HG02623 (cell line): ENCODE results near the gene KLHL14.

Experiments used
- ATAC-seq: cut with Tn5 transposase; IDR thresholded peaks from one replicate; pipeline ENCODE4 v1.9.1; 2021; ENCODE audit warnings: moderate library complexity; ENCODE audit not compliant: unreplicated experiment

Gene KLHL14

GRCh38 chr18:32724071-32724749, 48.6 kb downstream of the KLHL14 start:
- ATAC-seq: no peak

- no peak for ATAC-seq
Observed at GRCh38 chr18:32722279-32722678, 50.5 kb downstream of the KLHL14 start.

GRCh38 chr18:32717126-32717525, 55.7 kb downstream of the KLHL14 start:
- ATAC-seq: no peak

GRCh38 chr18:32714571-32715148, 58.2 kb downstream of the KLHL14 start:
- peak; percentile 99 for ATAC-seq

GRCh38 chr18:32712860-32713259, 60.0 kb downstream of the KLHL14 start:
- no peak for ATAC-seq

GRCh38 chr18:32711862-32712261, 61.0 kb downstream of the KLHL14 start:
- no peak for ATAC-seq

- no peak for ATAC-seq
Observed at GRCh38 chr18:32707586-32707985, 65.2 kb downstream of the KLHL14 start.

- no peak for ATAC-seq
Observed at GRCh38 chr18:32707147-32707546, 65.7 kb downstream of the KLHL14 start.

- no peak for ATAC-seq
Observed at GRCh38 chr18:32701313-32701712, 71.5 kb downstream of the KLHL14 start.

- no peak for ATAC-seq
Observed at GRCh38 chr18:32698153-32698552, 74.7 kb downstream of the KLHL14 start.

- no peak for ATAC-seq
Observed at GRCh38 chr18:32696376-32696775, 76.4 kb downstream of the KLHL14 start.

GRCh38 chr18:32695534-32695933, 77.3 kb downstream of the KLHL14 start:
- ATAC-seq: no peak

GRCh38 chr18:32688821-32689220, 84.0 kb downstream of the KLHL14 start:
- ATAC-seq: no peak

GRCh38 chr18:32684940-32685339, 87.9 kb downstream of the KLHL14 start:
- no peak for ATAC-seq

- no peak for ATAC-seq
Observed at GRCh38 chr18:32684096-32684495, 88.7 kb downstream of the KLHL14 start.

GRCh38 chr18:32683044-32683443, 89.8 kb downstream of the KLHL14 start:
- ATAC-seq: no peak

- ATAC-seq: no peak
Observed at GRCh38 chr18:32677578-32677977, 95.2 kb downstream of the KLHL14 start.

GRCh38 chr18:32674491-32674890, 98.3 kb downstream of the KLHL14 start:
- no peak for ATAC-seq

- ATAC-seq: no peak
Observed at GRCh38 chr18:32672398-32672797, 100.4 kb downstream of the KLHL14 start.

- no peak for ATAC-seq
Observed at GRCh38 chr18:32670727-32671126, 102.1 kb downstream of the KLHL14 start.

GRCh38 chr18:32669549-32670165, 103.2 kb downstream of the KLHL14 start:
- peak; percentile 55 for ATAC-seq

- no peak for ATAC-seq
Observed at GRCh38 chr18:32668956-32669355, 103.9 kb downstream of the KLHL14 start.
